Trophoblast cell (in vitro differentiated cells and primary cell): ENCODE results near the gene UBE3A.

Source experiments
- DNase-seq, 2 donors: peaks; one replicate each; pipeline ENCODE4 v3.0.0-alpha.2; 2016
- H2AFZ ChIP-seq: 2 replicates; pipeline ENCODE4 v1.6.1; 2013; ENCODE audit warnings: low read length, moderate library complexity, mild to moderate bottlenecking; ENCODE audit not compliant: insufficient read depth, poor library complexity
- H2AK5ac ChIP-seq: 2 replicates; pipeline ENCODE4 v1.6.1; 2013; ENCODE audit warnings: mild to moderate bottlenecking, low read length
- H2BK120ac ChIP-seq: 2 replicates; pipeline ENCODE4 v1.6.1; 2013; ENCODE audit warnings: low read length, mild to moderate bottlenecking, moderate library complexity; ENCODE audit not compliant: insufficient read depth, poor library complexity
- H2BK12ac ChIP-seq: 2 replicates; pipeline ENCODE4 v1.6.1; 2013; ENCODE audit warnings: mild to moderate bottlenecking, low read length, moderate library complexity
- H2BK5ac ChIP-seq: 2 replicates; pipeline ENCODE4 v1.6.1; 2013; ENCODE audit warnings: low read length, low read depth, moderate library complexity, mild to moderate bottlenecking; ENCODE audit not compliant: poor library complexity
- H3K14ac ChIP-seq: 2 replicates; pipeline ENCODE4 v1.6.1; 2013; ENCODE audit warnings: mild to moderate bottlenecking, low read length
- H3K18ac ChIP-seq: 2 replicates; pipeline ENCODE4 v1.6.1; 2013; ENCODE audit warnings: mild to moderate bottlenecking, low read length
- H3K23ac ChIP-seq: 2 replicates; pipeline ENCODE4 v1.6.1; 2013; ENCODE audit warnings: low read length
- H3K27ac ChIP-seq: 2 replicates; pipeline ENCODE4 v1.5.1; 2013; ENCODE audit warnings: low read depth, mild to moderate bottlenecking, inconsistent platforms, low read length, moderate library complexity
- H3K27me3 ChIP-seq: 2 replicates; pipeline ENCODE4 v1.6.1; 2013; ENCODE audit warnings: inconsistent platforms, mild to moderate bottlenecking, low read length, moderate library complexity; ENCODE audit not compliant: insufficient read depth
- H3K36me3 ChIP-seq, 2 experiments: 1 replicate in 1 of 2; 2 replicates in 1 of 2; pipeline ENCODE4 v1.6.1; 2013; ENCODE audit warnings: low read length in 2 of 2, mild to moderate bottlenecking in 2 of 2, moderate library complexity in 1 of 2; ENCODE audit not compliant: insufficient read depth in 2 of 2, control insufficient read depth in 1 of 2
- H3K4ac ChIP-seq: 2 replicates; pipeline ENCODE4 v1.6.1; 2013; ENCODE audit warnings: low read depth, mild to moderate bottlenecking, low read length, moderate library complexity
- H3K4me1 ChIP-seq, 2 experiments: 1 replicate in 1 of 2; 2 replicates in 1 of 2; pipeline ENCODE4 v1.6.1; 2013; ENCODE audit warnings: low read length in 2 of 2, mild to moderate bottlenecking in 2 of 2, moderate library complexity in 1 of 2; ENCODE audit not compliant: insufficient read depth in 2 of 2, control insufficient read depth in 1 of 2
- H3K4me2 ChIP-seq: 2 replicates; pipeline ENCODE4 v1.6.1; 2013; ENCODE audit warnings: inconsistent platforms, mild to moderate bottlenecking, low read length, moderate library complexity
- H3K4me3 ChIP-seq: 2 replicates; pipeline ENCODE4 v1.5.1; 2013; ENCODE audit warnings: mild to moderate bottlenecking, low read depth, low read length, inconsistent platforms
- H3K79me1 ChIP-seq: one replicate; pipeline ENCODE4 v1.6.1; 2013; ENCODE audit warnings: low read length
- H3K79me2 ChIP-seq: 2 replicates; pipeline ENCODE4 v1.6.1; 2013; ENCODE audit warnings: low read length, mild to moderate bottlenecking; ENCODE audit not compliant: control insufficient read depth, insufficient read depth, poor library complexity
- H3K9ac ChIP-seq: 2 replicates; pipeline ENCODE4 v1.6.1; 2013; ENCODE audit warnings: mild to moderate bottlenecking, low read length
- H3K9me3 ChIP-seq: 2 replicates; pipeline ENCODE4 v1.6.1; 2013; ENCODE audit warnings: low read depth, mild to moderate bottlenecking, control low read depth, inconsistent platforms, low read length; ENCODE audit not compliant: insufficient read depth
- H4K12ac ChIP-seq: 2 replicates; pipeline ENCODE4 v1.6.1; 2013; ENCODE audit warnings: low read depth, mild to moderate bottlenecking, low read length, moderate library complexity
- H4K8ac ChIP-seq: 2 replicates; pipeline ENCODE4 v1.6.1; 2013; ENCODE audit warnings: low read depth, mild to moderate bottlenecking, low read length, moderate library complexity
- H4K91ac ChIP-seq: one replicate; pipeline ENCODE4 v1.6.1; 2013; ENCODE audit warnings: low read depth, mild to moderate bottlenecking, low read length, moderate library complexity
- WGBS: extraction: QIAGEN DNeasy Blood & Tissue Kit; methylation state at CpG from one replicate; pipeline ENCODE4 v1.1.7; 2013; ENCODE audit warnings: missing lambda C conversion rate; ENCODE audit not compliant: insufficient read length, insufficient coverage; ENCODE audit errors: extremely low coverage; 5-methylcytosine and 5-hydroxymethylcytosine counted together

The UBE3A gene

GRCh38 chr15:25378501-25378901, 60.3 kb downstream of the UBE3A start:
- whole genome bisulfite sequencing: no CpG with 5 or more reads among the region's 2 CpGs
- H3K23ac ChIP-seq: no peak overlapping the region

GRCh38 chr15:25375557-25375956, 63.3 kb downstream of the UBE3A start:
- H3K9ac ChIP-seq: no peak overlapping the region
- no peak overlapping the region for H2BK120ac ChIP-seq
- H3K23ac ChIP-seq: no peak overlapping the region
- no peak overlapping the region for H4K12ac ChIP-seq
- no peaks in the 10 kb centered on the region for H3K79me2 ChIP-seq
- H3K4me1 ChIP-seq: no peaks in the 10 kb centered on the region
- H3K18ac ChIP-seq: no peak overlapping the region
- peaks cover 4 to 6% of the 10 kb centered on the region in 2 experiments for H3K36me3 ChIP-seq
- H3K4ac ChIP-seq: no peak overlapping the region
- H3K27ac ChIP-seq: no peak overlapping the region
- no peak overlapping the region for H2AK5ac ChIP-seq
- no peak overlapping the region for H3K4me2 ChIP-seq
- no peaks in the 10 kb centered on the region for H3K27me3 ChIP-seq
- H4K8ac ChIP-seq: no peak overlapping the region
- H3K79me1 ChIP-seq: no peaks in the 10 kb centered on the region
- no peak for DNase-seq
- no peaks in the 10 kb centered on the region for H3K9me3 ChIP-seq
- no CpG with 5 or more reads among the region's 5 CpGs for WGBS
- H4K91ac ChIP-seq: no peak overlapping the region
- no peak overlapping the region for H2BK12ac ChIP-seq
- H2AFZ ChIP-seq: no peak overlapping the region
- no peak overlapping the region for H3K4me3 ChIP-seq
- no peak overlapping the region for H3K14ac ChIP-seq
- H2BK5ac ChIP-seq: no peak overlapping the region

More at GRCh38 chr15:25378501-25378901, 60.3 kb downstream of the UBE3A start:
- no peak overlapping the region for H4K12ac ChIP-seq
- no peaks in the 10 kb centered on the region for H3K9me3 ChIP-seq
- no peak overlapping the region for H2AFZ ChIP-seq
- H3K27me3 ChIP-seq: no peaks in the 10 kb centered on the region
- no peak overlapping the region for H2BK12ac ChIP-seq
- no peak overlapping the region for H3K18ac ChIP-seq
- H2AK5ac ChIP-seq: no peak overlapping the region
- H3K14ac ChIP-seq: no peak overlapping the region
- H3K4me3 ChIP-seq: no peak overlapping the region
- H3K9ac ChIP-seq: no peak overlapping the region
- no peak overlapping the region for H2BK120ac ChIP-seq
- H3K36me3 ChIP-seq: peaks cover 2 to 3% of the 10 kb centered on the region in 2 experiments
- H2BK5ac ChIP-seq: no peak overlapping the region
- H3K79me2 ChIP-seq: no peaks in the 10 kb centered on the region
- no peaks in the 10 kb centered on the region for H3K4me1 ChIP-seq
- H3K4me2 ChIP-seq: no peak overlapping the region
- no peaks in the 10 kb centered on the region for H3K79me1 ChIP-seq
- no peak overlapping the region for H4K8ac ChIP-seq
- no peak overlapping the region for H3K4ac ChIP-seq
- no peak for DNase-seq
- no peak overlapping the region for H3K27ac ChIP-seq
- no peak overlapping the region for H4K91ac ChIP-seq

- Histone ChIP-seq H2BK120ac (no peak overlapping the region), H3K27me3 (no peaks in the 10 kb centered on the region), H3K14ac (no peak overlapping the region), H2BK12ac (no peak overlapping the region), H2AK5ac (no peak overlapping the region), H3K9me3 (no peaks in the 10 kb centered on the region), H4K12ac (no peak overlapping the region), H3K4me3 (no peak overlapping the region), H3K23ac (no peak overlapping the region), H3K4me2 (no peak overlapping the region), H3K4me1 (no peaks in the 10 kb centered on the region), H3K9ac (no peak overlapping the region), H3K79me2 (no peaks in the 10 kb centered on the region), H3K79me1 (no peaks in the 10 kb centered on the region), H2BK5ac (no peak overlapping the region), H3K27ac (no peak overlapping the region), H4K8ac (no peak overlapping the region), H3K36me3 (peaks cover 4 to 6% of the 10 kb centered on the region in 2 experiments), H4K91ac (no peak overlapping the region), H2AFZ (no peak overlapping the region), H3K4ac (no peak overlapping the region), H3K18ac (peak overlapping the region; percentile 35)
- WGBS: no CpG with 5 or more reads among the region's 3 CpGs
- DNase-seq: no peak
Measured at GRCh38 chr15:25374143-25374542, 64.7 kb downstream of the UBE3A start.

GRCh38 chr15:25372298-25372697, 66.5 kb downstream of the UBE3A start:
- Histone ChIP-seq H2AK5ac (no peak overlapping the region), H3K18ac (no peak overlapping the region), H3K4me2 (no peak overlapping the region), H3K79me1 (no peaks in the 10 kb centered on the region), H3K27ac (no peak overlapping the region), H3K23ac (no peak overlapping the region), H2BK12ac (no peak overlapping the region), H3K79me2 (no peaks in the 10 kb centered on the region), H3K27me3 (no peaks in the 10 kb centered on the region), H4K91ac (no peak overlapping the region), H3K4ac (no peak overlapping the region), H3K9me3 (no peaks in the 10 kb centered on the region), H2BK120ac (no peak overlapping the region), H2AFZ (no peak overlapping the region), H3K4me1 (no peaks in the 10 kb centered on the region), H3K36me3 (peaks cover 4 to 6% of the 10 kb centered on the region in 2 experiments), H4K8ac (no peak overlapping the region), H3K14ac (no peak overlapping the region), H3K4me3 (no peak overlapping the region), H3K9ac (no peak overlapping the region), H4K12ac (no peak overlapping the region), H2BK5ac (no peak overlapping the region)
- DNase-seq: no peak
- no CpG with 5 or more reads among the region's 1 CpG for WGBS
